Parathyroid adenoma (tissue), 2 donors: Measurements from ENCODE around the gene PCSK1.

Source experiments
- H2AFZ ChIP-seq: fragments of 300-600 bp; sonication (generic); one replicate; pipeline ENCODE4 v1.7.0; 2017; ENCODE audit warnings: antibody characterized with exemption, mild to moderate bottlenecking
- H3K27ac ChIP-seq: fragments of 300-600 bp; sonication (generic); one replicate; pipeline ENCODE4 v1.7.0; 2017
- H3K27me3 ChIP-seq: fragments of 300-600 bp; sonication (generic); one replicate; pipeline ENCODE4 v1.7.0; 2017; ENCODE audit warnings: low read length; ENCODE audit not compliant: control insufficient read depth, insufficient read depth
- H3K36me3 ChIP-seq: fragments of 300-600 bp; sonication (generic); one replicate; pipeline ENCODE4 v1.7.0; 2017; ENCODE audit warnings: low read length; ENCODE audit not compliant: control insufficient read depth, insufficient read depth
- H3K4me1 ChIP-seq: fragments of 300-600 bp; sonication (generic); one replicate; pipeline ENCODE4 v1.7.0; 2017; ENCODE audit warnings: control low read depth
- H3K4me2 ChIP-seq: fragments of 300-600 bp; sonication (generic); one replicate; pipeline ENCODE4 v1.7.0; 2017; ENCODE audit warnings: low read length
- H3K4me3 ChIP-seq: fragments of 300-600 bp; sonication (generic); one replicate; pipeline ENCODE4 v1.7.0; 2017; ENCODE audit warnings: low read depth, low read length
- H3K79me2 ChIP-seq: fragments of 300-600 bp; sonication (generic); one replicate; pipeline ENCODE4 v1.7.0; 2017; ENCODE audit warnings: control low read depth
- H3K9ac ChIP-seq: fragments of 300-600 bp; sonication (generic); one replicate; pipeline ENCODE4 v1.7.0; 2017; ENCODE audit warnings: mild to moderate bottlenecking
- H3K9me3 ChIP-seq: fragments of 300-600 bp; sonication (generic); one replicate; pipeline ENCODE4 v1.7.0; 2017; ENCODE audit warnings: low read length; ENCODE audit not compliant: control insufficient read depth
- CTCF ChIP-seq: fragments of 300-600 bp; sonication (generic); IDR thresholded peaks from one replicate; pipeline ENCODE4 v1.7.0; 2017; ENCODE audit warnings: antibody characterized with exemption, mild to moderate bottlenecking
- donor health status: primary hyperparathyroidism.

Gene PCSK1

GRCh38 chr5:96433066-96433447 is at the start of gene PCSK1:
PCSK1 (minus strand) TSS chr5:96433248; CDS start chr5:96433042, 206 bp downstream.
- H3K36me3 ChIP-seq: no peaks in the 10 kb centered on the region
- no peaks in the 10 kb centered on the region for H3K9me3 ChIP-seq
- no peak for TF ChIP-seq CTCF
- no peak within 1 kb of the TSS for H3K9ac ChIP-seq
- no peaks in the 10 kb centered on the region for H3K27me3 ChIP-seq
- H3K4me1 ChIP-seq: peaks cover 7% of the 10 kb centered on the region
- H3K4me3 ChIP-seq: no peak within 1 kb of the TSS
- peak within 1 kb of the TSS; percentile 1 for H3K4me2 ChIP-seq
- peak within 1 kb of the TSS; percentile 56 for H2AFZ ChIP-seq
- H3K27ac ChIP-seq: no peak within 1 kb of the TSS
- no peaks in the 10 kb centered on the region for H3K79me2 ChIP-seq

GRCh38 chr5:96481867-96482266 is 48.8 kb upstream of the PCSK1 start:
- no peaks in the 10 kb centered on the region for H3K79me2 ChIP-seq
- no peaks in the 10 kb centered on the region for H3K36me3 ChIP-seq
- no peak overlapping the region for H3K4me2 ChIP-seq
- no peaks in the 10 kb centered on the region for H3K27me3 ChIP-seq
- H3K9ac ChIP-seq: no peak overlapping the region
- H3K27ac ChIP-seq: no peak overlapping the region
- H3K4me1 ChIP-seq: no peaks in the 10 kb centered on the region
- no peak overlapping the region for H2AFZ ChIP-seq
- H3K4me3 ChIP-seq: no peak overlapping the region
- no peaks in the 10 kb centered on the region for H3K9me3 ChIP-seq
- TF ChIP-seq CTCF: no peak

- Histone ChIP-seq H3K9ac (no peak overlapping the region), H3K27ac (no peak overlapping the region), H3K79me2 (no peaks in the 10 kb centered on the region), H3K27me3 (no peaks in the 10 kb centered on the region), H3K4me2 (no peak overlapping the region), H3K9me3 (no peaks in the 10 kb centered on the region), H3K36me3 (no peaks in the 10 kb centered on the region), H2AFZ (no peak overlapping the region), H3K4me3 (no peak overlapping the region), H3K4me1 (no peaks in the 10 kb centered on the region)
- TF ChIP-seq CTCF: no peak
These were observed 48.1 kb upstream of the PCSK1 start for GRCh38 chr5:96481009-96481786.

- Histone ChIP-seq H2AFZ (no peak overlapping the region), H3K9ac (no peak overlapping the region), H3K79me2 (no peaks in the 10 kb centered on the region), H3K27me3 (no peaks in the 10 kb centered on the region), H3K36me3 (no peaks in the 10 kb centered on the region), H3K4me2 (no peak overlapping the region), H3K4me3 (no peak overlapping the region), H3K27ac (no peak overlapping the region), H3K4me1 (no peaks in the 10 kb centered on the region), H3K9me3 (no peaks in the 10 kb centered on the region)
- no peak for TF ChIP-seq CTCF
These were observed 45.9 kb upstream of the PCSK1 start for GRCh38 chr5:96478983-96479382.

GRCh38 chr5:96476654-96477053 is 43.6 kb upstream of the PCSK1 start:
- H3K4me1 ChIP-seq: no peaks in the 10 kb centered on the region
- H3K9ac ChIP-seq: no peak overlapping the region
- H3K27ac ChIP-seq: no peak overlapping the region
- H3K9me3 ChIP-seq: no peaks in the 10 kb centered on the region
- no peaks in the 10 kb centered on the region for H3K27me3 ChIP-seq
- no peaks in the 10 kb centered on the region for H3K36me3 ChIP-seq
- H3K79me2 ChIP-seq: no peaks in the 10 kb centered on the region
- TF ChIP-seq CTCF: no peak
- H3K4me3 ChIP-seq: no peak overlapping the region
- no peak overlapping the region for H3K4me2 ChIP-seq
- H2AFZ ChIP-seq: no peak overlapping the region
